Neural cell (in vitro differentiated cells): ENCODE measurements around the gene PTCD1. TPM values are rescaled to one million over a fixed set of nuclear protein-coding genes. Genes with fewer than 3 reads are reported as not detected.

ENCODE experiments used
- H2AFZ ChIP-seq: fragments of 200-600, 300-800 bp; sonication (generic), shearing (Covaris generic); 2 replicates; pipeline ENCODE4 v1.6.0; 2014; ENCODE audit warnings: low read depth, mild to moderate bottlenecking, antibody characterized with exemption, low read length, moderate library complexity
- H3F3A ChIP-seq: fragments of 200-600 bp; shearing (Covaris generic); 2 replicates; pipeline ENCODE4 v1.6.1; 2016; ENCODE audit warnings: mild to moderate bottlenecking, moderate library complexity, mixed read lengths, antibody characterized with exemption, low read length; ENCODE audit not compliant: insufficient read depth, poor library complexity, severe bottlenecking
- H3K27ac ChIP-seq: fragments of 200-600, 300-800 bp; sonication (generic), shearing (Covaris generic); 2 replicates; pipeline ENCODE4 v1.5.1; 2014; ENCODE audit warnings: mild to moderate bottlenecking, low read length, moderate library complexity
- H3K27me3 ChIP-seq: fragments of 300-800, 200-600 bp; sonication (generic), shearing (Covaris generic); 2 replicates; pipeline ENCODE4 v1.6.0; 2014; ENCODE audit warnings: mild to moderate bottlenecking, low read depth, low read length, moderate library complexity; ENCODE audit not compliant: insufficient read depth
- H3K36me3 ChIP-seq: fragments of 300-800, 200-600 bp; sonication (generic), shearing (Covaris generic); 2 replicates; pipeline ENCODE4 v1.5.1; 2014; ENCODE audit warnings: mild to moderate bottlenecking, antibody characterized with exemption, low read length, moderate library complexity; ENCODE audit not compliant: insufficient read depth
- H3K4me2 ChIP-seq: fragments of 300-800, 200-600 bp; sonication (generic), shearing (Covaris generic); 2 replicates; pipeline ENCODE4 v1.6.0; 2014; ENCODE audit warnings: mild to moderate bottlenecking, low read length
- H3K4me3 ChIP-seq: fragments of 300-800, 200-600 bp; sonication (generic), shearing (Covaris generic); 2 replicates; pipeline ENCODE4 v1.5.1; 2014; ENCODE audit warnings: mild to moderate bottlenecking, low read length, moderate library complexity
- H3K79me2 ChIP-seq: fragments of 200-600 bp; shearing (Covaris generic); replicated peaks from 2 replicates; pipeline ENCODE4 v1.6.0; 2014; ENCODE audit warnings: mild to moderate bottlenecking, low read length, moderate library complexity; ENCODE audit not compliant: insufficient read depth
- H3K9ac ChIP-seq: fragments of 300-800, 200-600 bp; sonication (generic), shearing (Covaris generic); 2 replicates; pipeline ENCODE4 v1.6.1; 2016; ENCODE audit warnings: mild to moderate bottlenecking, low read length, mixed read lengths
- H3K9me2 ChIP-seq: fragments of 200-600 bp; shearing (Covaris generic); 2 replicates; pipeline ENCODE4 v1.6.1; 2016; ENCODE audit warnings: mild to moderate bottlenecking, low read length, mixed read lengths; ENCODE audit not compliant: insufficient read depth
- H3K9me3 ChIP-seq: fragments of 200-600, 300-800 bp; sonication (generic), shearing (Covaris generic); 2 replicates; pipeline ENCODE4 v1.6.1; 2016; ENCODE audit warnings: mild to moderate bottlenecking, mixed run types, low read length, moderate library complexity, mixed read lengths
- H4K20me1 ChIP-seq: fragments of 200-600 bp; shearing (Covaris generic); 2 replicates; pipeline ENCODE4 v1.6.1; 2016; ENCODE audit warnings: mild to moderate bottlenecking, mixed run types; ENCODE audit not compliant: insufficient read depth
- EP300 ChIP-seq: fragments of 450-650 bp; conservative IDR thresholded peaks from 2 replicates; pipeline ENCODE4 v1.6.1; 2014; ENCODE audit warnings: antibody characterized with exemption, mild to moderate bottlenecking, moderate library complexity; ENCODE audit not compliant: poor library complexity, severe bottlenecking
- EZH2 ChIP-seq: fragments of 200-600, 300-800 bp; shearing (Covaris generic), sonication (generic); IDR thresholded peaks from 2 replicates; pipeline ENCODE4 v1.6.1; 2014; ENCODE audit warnings: antibody characterized with exemption, low read length, borderline replicate concordance, mild to moderate bottlenecking; ENCODE audit not compliant: insufficient read depth, poor library complexity, severe bottlenecking
- MXI1 ChIP-seq: fragments of 450-650 bp; conservative IDR thresholded peaks from 2 replicates; pipeline ENCODE4 v1.6.1; 2014; ENCODE audit warnings: antibody characterized with exemption, mild to moderate bottlenecking; ENCODE audit not compliant: poor library complexity, severe bottlenecking
- POLR2AphosphoS5 ChIP-seq: IDR thresholded peaks from 2 replicates; pipeline ENCODE4 v1.6.1; 2012
- RAD21 ChIP-seq: fragments of 450-650 bp; conservative IDR thresholded peaks from 2 replicates; pipeline ENCODE4 v1.6.1; 2014; ENCODE audit warnings: antibody characterized with exemption, mild to moderate bottlenecking, moderate library complexity
- SMC3 ChIP-seq: fragments of 450-650 bp; conservative IDR thresholded peaks from 2 replicates; pipeline ENCODE4 v1.6.1; 2014; ENCODE audit warnings: antibody characterized with exemption, mild to moderate bottlenecking, moderate library complexity; ENCODE audit not compliant: poor library complexity
- TAF1 ChIP-seq: IDR thresholded peaks from 2 replicates; pipeline ENCODE4 v1.6.1; 2012; ENCODE audit warnings: low read depth
- polyA plus RNA-seq: library from polyadenylated mRNA; depleted of rRNA; stranded (reverse); fragments of >200 nt; gene quantifications from 2 replicates; pipeline ENCODE4 v1.2.3, GENCODE V29; 2014
- TF ChIP-seq, protein P1 (sequence below): fragments of 450-650 bp; IDR thresholded peaks from 2 replicates; pipeline ENCODE4 v1.5.1; 2014; ENCODE audit warnings: antibody characterized with exemption, mild to moderate bottlenecking, moderate library complexity; ENCODE audit not compliant: poor library complexity, severe bottlenecking
- TF ChIP-seq, protein P2 (sequence below): IDR thresholded peaks from 2 replicates; pipeline ENCODE4 v1.6.1; 2012; ENCODE audit warnings: borderline replicate concordance

PTCD1 gene
- polyA plus RNA-seq, 1 donor from 2014 or later = 4.0 TPM

DNA sequence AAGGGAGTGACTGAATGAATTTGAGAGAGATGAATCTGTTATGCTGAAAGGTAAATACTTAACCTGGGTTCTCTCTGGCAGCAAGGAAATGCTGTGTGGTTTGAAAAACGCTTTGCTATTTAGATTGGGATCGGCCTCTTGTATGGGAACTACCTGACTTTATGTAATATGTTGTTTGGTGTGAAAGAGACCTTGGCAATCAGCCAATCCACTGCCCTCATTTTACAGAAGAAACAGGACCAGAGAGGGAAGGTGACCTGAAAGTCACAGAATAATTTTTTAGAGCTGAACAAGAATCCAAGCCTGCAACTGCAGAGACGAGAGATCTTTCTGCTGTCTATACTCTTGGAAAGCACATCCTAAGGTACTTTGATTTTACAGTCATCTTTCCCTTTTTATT, 28.8 kb downstream of the PTCD1 start:
- H3K36me3 ChIP-seq = no peaks in the 10 kb centered on the region
- no peaks in the 10 kb centered on the region for H3K27me3 ChIP-seq
- no peaks in the 10 kb centered on the region for H3K9me2 ChIP-seq
- no peaks in the 10 kb centered on the region for H3K9me3 ChIP-seq
- H3K79me2 ChIP-seq = peaks cover 56% of the 10 kb centered on the region
- peak overlapping the region; percentile 88 for H3K4me2 ChIP-seq
- H3K9ac ChIP-seq = peak overlapping the region; percentile 94
- TF ChIP-seq EP300 = no peak
- no peak for TF ChIP-seq TAF1
- no peak for TF ChIP-seq POLR2AphosphoS5
- TF ChIP-seq, protein P1, sequence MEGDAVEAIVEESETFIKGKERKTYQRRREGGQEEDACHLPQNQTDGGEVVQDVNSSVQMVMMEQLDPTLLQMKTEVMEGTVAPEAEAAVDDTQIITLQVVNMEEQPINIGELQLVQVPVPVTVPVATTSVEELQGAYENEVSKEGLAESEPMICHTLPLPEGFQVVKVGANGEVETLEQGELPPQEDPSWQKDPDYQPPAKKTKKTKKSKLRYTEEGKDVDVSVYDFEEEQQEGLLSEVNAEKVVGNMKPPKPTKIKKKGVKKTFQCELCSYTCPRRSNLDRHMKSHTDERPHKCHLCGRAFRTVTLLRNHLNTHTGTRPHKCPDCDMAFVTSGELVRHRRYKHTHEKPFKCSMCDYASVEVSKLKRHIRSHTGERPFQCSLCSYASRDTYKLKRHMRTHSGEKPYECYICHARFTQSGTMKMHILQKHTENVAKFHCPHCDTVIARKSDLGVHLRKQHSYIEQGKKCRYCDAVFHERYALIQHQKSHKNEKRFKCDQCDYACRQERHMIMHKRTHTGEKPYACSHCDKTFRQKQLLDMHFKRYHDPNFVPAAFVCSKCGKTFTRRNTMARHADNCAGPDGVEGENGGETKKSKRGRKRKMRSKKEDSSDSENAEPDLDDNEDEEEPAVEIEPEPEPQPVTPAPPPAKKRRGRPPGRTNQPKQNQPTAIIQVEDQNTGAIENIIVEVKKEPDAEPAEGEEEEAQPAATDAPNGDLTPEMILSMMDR = no peak
- no peak for TF ChIP-seq EZH2
- peak overlapping the region; percentile 97 for H3K27ac ChIP-seq
- H3F3A ChIP-seq = peaks cover 3% of the 10 kb centered on the region
- H2AFZ ChIP-seq = no peak overlapping the region
- H4K20me1 ChIP-seq = no peaks in the 10 kb centered on the region
- peak overlapping the region; percentile 93 for H3K4me3 ChIP-seq

DNA sequence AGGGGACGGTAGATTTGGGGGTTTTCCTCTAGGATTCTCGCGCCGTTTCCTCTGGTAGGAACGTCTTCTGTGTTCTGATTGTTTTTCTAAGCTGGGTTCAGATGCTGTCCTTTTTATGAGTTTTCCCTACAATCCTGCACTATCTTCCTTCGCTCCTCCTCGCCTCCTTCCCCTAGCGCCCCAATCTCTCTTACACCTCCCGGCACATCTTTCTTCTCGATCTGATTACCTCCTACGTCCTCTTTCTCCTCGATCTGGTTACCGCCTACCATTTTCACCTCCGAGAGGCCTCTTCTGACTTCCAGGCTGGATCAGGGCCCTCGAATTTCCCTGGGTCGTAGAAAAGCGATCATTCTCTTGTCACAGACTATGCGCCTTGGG, 29.4 kb downstream of the PTCD1 start:
- H3F3A ChIP-seq = peaks cover 3% of the 10 kb centered on the region
- H3K4me3 ChIP-seq = peak overlapping the region; percentile 93
- no peaks in the 10 kb centered on the region for H3K9me2 ChIP-seq
- H3K27me3 ChIP-seq = no peaks in the 10 kb centered on the region
- H3K79me2 ChIP-seq = peaks cover 56% of the 10 kb centered on the region
- TF ChIP-seq RAD21 = no peak
- no peak for TF ChIP-seq EZH2
- no peak for TF ChIP-seq POLR2AphosphoS5
- no peak for TF ChIP-seq SMC3
- no peak for TF ChIP-seq EP300
- TF ChIP-seq TAF1 = no peak
- TF ChIP-seq MXI1 = no peak
- TF ChIP-seq, protein P2, sequence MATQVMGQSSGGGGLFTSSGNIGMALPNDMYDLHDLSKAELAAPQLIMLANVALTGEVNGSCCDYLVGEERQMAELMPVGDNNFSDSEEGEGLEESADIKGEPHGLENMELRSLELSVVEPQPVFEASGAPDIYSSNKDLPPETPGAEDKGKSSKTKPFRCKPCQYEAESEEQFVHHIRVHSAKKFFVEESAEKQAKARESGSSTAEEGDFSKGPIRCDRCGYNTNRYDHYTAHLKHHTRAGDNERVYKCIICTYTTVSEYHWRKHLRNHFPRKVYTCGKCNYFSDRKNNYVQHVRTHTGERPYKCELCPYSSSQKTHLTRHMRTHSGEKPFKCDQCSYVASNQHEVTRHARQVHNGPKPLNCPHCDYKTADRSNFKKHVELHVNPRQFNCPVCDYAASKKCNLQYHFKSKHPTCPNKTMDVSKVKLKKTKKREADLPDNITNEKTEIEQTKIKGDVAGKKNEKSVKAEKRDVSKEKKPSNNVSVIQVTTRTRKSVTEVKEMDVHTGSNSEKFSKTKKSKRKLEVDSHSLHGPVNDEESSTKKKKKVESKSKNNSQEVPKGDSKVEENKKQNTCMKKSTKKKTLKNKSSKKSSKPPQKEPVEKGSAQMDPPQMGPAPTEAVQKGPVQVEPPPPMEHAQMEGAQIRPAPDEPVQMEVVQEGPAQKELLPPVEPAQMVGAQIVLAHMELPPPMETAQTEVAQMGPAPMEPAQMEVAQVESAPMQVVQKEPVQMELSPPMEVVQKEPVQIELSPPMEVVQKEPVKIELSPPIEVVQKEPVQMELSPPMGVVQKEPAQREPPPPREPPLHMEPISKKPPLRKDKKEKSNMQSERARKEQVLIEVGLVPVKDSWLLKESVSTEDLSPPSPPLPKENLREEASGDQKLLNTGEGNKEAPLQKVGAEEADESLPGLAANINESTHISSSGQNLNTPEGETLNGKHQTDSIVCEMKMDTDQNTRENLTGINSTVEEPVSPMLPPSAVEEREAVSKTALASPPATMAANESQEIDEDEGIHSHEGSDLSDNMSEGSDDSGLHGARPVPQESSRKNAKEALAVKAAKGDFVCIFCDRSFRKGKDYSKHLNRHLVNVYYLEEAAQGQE = no peak
- TF ChIP-seq, protein P1 = no peak
- H2AFZ ChIP-seq = peak overlapping the region; percentile 48
- peak overlapping the region; percentile 97 for H3K27ac ChIP-seq
- no peaks in the 10 kb centered on the region for H3K9me3 ChIP-seq
- H3K9ac ChIP-seq = peak overlapping the region; percentile 94
- peak overlapping the region; percentile 88 for H3K4me2 ChIP-seq
- no peaks in the 10 kb centered on the region for H4K20me1 ChIP-seq
- no peaks in the 10 kb centered on the region for H3K36me3 ChIP-seq
